Bronchial smooth muscle cell (primary cell): ENCODE measurements around the gene C11orf54. TPM values are rescaled to one million over a fixed set of nuclear protein-coding genes. Genes with fewer than 3 reads are reported as not detected.

Experiments used
- total RNA-seq: library from RNA; depleted of rRNA; stranded (reverse); fragments of >200 nt; gene quantifications from 2 replicates; pipeline ENCODE4 v1.2.1, GENCODE V29; 2014

Gene C11orf54
- 9.8 and 11.2 TPM in 2 replicates for total RNA-seq

DNA sequence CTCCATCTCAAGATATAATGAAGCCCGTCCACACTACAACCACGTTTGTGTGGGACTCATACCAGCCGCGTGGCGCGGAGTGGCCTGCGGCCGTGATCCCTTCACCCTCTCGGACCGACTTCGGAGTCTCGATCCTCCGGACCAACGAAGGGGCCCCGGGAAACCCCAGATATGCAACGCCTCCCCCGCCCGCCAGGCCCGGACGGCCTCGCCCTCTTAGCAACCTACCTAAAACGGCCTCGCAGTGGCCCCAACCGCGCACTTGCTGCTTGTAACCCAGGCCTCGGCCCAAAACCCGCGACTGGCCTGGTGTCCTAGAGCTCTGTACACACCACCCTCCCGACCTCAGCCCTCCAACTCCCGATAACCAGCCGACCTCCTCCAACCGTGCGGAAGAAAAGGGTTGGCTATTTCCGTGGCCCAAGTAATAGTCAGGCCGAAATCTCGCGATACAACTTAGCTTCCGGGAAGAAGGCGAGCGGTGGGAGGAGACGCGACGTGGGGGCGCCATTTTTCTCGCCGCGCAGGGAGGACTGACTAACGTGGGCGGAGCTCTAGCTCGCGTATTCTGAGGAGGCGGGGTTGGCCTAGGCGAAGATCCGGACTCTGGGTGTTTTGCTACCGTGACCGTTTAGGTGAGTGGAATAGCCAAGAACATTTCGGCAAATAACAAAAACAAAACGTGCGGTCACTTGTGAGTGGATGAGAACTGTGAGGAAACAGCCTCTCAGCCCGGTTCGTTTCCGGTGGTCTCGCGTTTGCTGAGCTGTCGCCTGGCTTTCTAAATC is at the start of gene C11orf54, which contains the start of gene TAF1D:
Gene C11orf54, plus strand, starts transcription at position 579 of the 788 bp plus-strand sequence. CDS start 5,722 bp downstream, outside the sequence.
Gene TAF1D, minus strand, starts transcription at position 402 of the 788 bp plus-strand sequence. CDS start 2,191 bp downstream, outside the sequence.

DNA sequence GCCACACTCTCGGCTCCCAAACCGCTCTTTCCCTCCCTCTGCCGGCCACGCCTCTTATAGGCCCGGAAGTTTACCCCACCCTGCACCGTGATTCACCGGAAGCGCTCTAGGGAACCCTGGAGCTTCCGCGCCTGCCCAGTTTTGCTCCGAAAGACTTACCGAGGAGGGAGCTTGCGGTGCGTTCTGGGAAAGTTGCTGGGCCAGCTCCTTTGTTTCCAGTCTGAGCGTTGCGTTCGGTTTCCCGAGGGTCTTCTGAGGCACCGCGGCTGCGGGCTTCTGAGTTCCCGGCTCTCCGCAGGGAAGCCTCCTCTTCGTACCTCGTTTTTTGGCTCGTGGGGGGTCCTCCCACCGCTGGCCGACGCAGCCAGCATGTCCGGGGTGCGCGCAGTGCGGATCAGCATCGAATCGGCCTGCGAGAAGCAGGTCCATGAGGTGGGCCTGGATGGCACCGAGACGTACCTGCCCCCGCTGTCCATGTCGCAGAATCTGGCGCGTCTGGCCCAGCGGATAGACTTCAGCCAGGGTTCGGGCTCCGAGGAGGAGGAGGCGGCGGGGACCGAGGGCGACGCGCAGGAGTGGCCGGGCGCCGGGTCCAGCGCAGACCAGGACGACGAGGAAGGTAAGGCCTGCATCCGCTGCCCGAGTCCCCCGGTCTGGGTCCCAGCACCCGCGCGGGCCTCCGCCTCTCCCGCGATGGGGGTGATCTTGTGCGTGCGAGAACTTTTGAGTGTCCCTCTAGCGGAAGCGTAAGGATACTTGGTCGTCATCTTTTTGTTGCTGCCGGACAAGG is 42.9 kb downstream of the C11orf54 start, which contains the start of gene MED17:
Gene MED17, plus strand, starts transcription at position 138 of the 790 bp plus-strand sequence. Its CDS starts 232 bp downstream, at position 370.

Other genes with a start within 250 kb of the C11orf54 start
- 2.7 and 3.9 TPM in 2 replicates for gene SMCO4, start 198.3 kb upstream of the C11orf54 start, total RNA-seq
- 4.2 and 8.2 TPM in 2 replicates for gene CEP295, start 80.0 kb upstream of the C11orf54 start, total RNA-seq
- 67.9 and 135 TPM in 2 replicates for gene TAF1D, start 177 bp upstream of the C11orf54 start, total RNA-seq
- 15.4 and 19.0 TPM in 2 replicates for gene MED17, start 42.6 kb downstream of the C11orf54 start, total RNA-seq
- under 0.01 and 0.63 TPM in 2 replicates for gene VSTM5, start 108.9 kb downstream of the C11orf54 start, total RNA-seq